Lower leg skin (tissue), 3 donors: ENCODE data around the gene NPIPA7.
"Not testable (repeated sequence)": the region's sequence is repeated elsewhere in the genome, so short reads cannot be mapped to it uniquely, and the experiment has no call there.

ENCODE experiments used
- POLR2A ChIP-seq, 2 donors: fragments of 450-650 bp; IDR thresholded peaks; one replicate each; pipeline ENCODE4 v1.6.1; 2016 to 2017; ENCODE audit warnings: antibody characterized with exemption in 2 of 2, mild to moderate bottlenecking in 1 of 2, moderate library complexity in 1 of 2
- TF ChIP-seq, protein P1 (sequence below), 3 donors: fragments of 450-650 bp; IDR thresholded peaks; one replicate each; pipeline ENCODE4 v1.5.1; 2016; ENCODE audit warnings: antibody characterized with exemption in 3 of 3, mild to moderate bottlenecking in 3 of 3, moderate library complexity in 2 of 3

DNA sequence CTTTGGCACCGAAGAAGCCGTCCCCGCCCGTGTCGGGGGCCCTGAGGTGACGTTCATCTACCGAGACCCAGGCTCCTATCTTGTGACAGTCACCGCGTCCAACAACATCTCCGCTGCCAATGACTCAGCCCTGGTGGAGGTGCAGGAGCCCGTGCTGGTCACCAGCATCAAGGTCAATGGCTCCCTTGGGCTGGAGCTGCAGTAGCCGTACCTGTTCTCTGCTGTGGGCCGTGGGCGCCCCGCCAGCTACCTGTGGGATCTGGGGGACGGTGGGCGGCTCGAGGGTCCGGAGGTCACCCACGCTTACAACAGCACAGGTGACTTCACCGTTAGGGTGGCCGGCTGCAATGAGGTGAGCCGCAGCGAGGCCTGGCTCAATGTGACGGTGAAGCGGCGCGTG, 14.2 kb upstream of the NPIPA7 start:
- TF ChIP-seq, protein P1, sequence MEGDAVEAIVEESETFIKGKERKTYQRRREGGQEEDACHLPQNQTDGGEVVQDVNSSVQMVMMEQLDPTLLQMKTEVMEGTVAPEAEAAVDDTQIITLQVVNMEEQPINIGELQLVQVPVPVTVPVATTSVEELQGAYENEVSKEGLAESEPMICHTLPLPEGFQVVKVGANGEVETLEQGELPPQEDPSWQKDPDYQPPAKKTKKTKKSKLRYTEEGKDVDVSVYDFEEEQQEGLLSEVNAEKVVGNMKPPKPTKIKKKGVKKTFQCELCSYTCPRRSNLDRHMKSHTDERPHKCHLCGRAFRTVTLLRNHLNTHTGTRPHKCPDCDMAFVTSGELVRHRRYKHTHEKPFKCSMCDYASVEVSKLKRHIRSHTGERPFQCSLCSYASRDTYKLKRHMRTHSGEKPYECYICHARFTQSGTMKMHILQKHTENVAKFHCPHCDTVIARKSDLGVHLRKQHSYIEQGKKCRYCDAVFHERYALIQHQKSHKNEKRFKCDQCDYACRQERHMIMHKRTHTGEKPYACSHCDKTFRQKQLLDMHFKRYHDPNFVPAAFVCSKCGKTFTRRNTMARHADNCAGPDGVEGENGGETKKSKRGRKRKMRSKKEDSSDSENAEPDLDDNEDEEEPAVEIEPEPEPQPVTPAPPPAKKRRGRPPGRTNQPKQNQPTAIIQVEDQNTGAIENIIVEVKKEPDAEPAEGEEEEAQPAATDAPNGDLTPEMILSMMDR (IDR thresholded peaks at IDR 0.05), result not testable (repeated sequence)
- not testable (repeated sequence) for TF ChIP-seq POLR2A (IDR thresholded peaks at IDR 0.05)
